ENCODE results near the gene CYGB.

- TF ChIP-seq, protein P1, sequence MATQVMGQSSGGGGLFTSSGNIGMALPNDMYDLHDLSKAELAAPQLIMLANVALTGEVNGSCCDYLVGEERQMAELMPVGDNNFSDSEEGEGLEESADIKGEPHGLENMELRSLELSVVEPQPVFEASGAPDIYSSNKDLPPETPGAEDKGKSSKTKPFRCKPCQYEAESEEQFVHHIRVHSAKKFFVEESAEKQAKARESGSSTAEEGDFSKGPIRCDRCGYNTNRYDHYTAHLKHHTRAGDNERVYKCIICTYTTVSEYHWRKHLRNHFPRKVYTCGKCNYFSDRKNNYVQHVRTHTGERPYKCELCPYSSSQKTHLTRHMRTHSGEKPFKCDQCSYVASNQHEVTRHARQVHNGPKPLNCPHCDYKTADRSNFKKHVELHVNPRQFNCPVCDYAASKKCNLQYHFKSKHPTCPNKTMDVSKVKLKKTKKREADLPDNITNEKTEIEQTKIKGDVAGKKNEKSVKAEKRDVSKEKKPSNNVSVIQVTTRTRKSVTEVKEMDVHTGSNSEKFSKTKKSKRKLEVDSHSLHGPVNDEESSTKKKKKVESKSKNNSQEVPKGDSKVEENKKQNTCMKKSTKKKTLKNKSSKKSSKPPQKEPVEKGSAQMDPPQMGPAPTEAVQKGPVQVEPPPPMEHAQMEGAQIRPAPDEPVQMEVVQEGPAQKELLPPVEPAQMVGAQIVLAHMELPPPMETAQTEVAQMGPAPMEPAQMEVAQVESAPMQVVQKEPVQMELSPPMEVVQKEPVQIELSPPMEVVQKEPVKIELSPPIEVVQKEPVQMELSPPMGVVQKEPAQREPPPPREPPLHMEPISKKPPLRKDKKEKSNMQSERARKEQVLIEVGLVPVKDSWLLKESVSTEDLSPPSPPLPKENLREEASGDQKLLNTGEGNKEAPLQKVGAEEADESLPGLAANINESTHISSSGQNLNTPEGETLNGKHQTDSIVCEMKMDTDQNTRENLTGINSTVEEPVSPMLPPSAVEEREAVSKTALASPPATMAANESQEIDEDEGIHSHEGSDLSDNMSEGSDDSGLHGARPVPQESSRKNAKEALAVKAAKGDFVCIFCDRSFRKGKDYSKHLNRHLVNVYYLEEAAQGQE (IDR thresholded peaks at IDR 0.05; ENCODE audit: low read depth): no peak
- TF ChIP-seq TAF1 (IDR thresholded peaks at IDR 0.05; ENCODE audit: low read depth): no peak
- no peak for TF ChIP-seq EP300 (IDR thresholded peaks at IDR 0.05; ENCODE audit: borderline replicate concordance)
- no peak for TF ChIP-seq CEBPB (IDR thresholded peaks at IDR 0.05)
- TF ChIP-seq YY1 (IDR thresholded peaks at IDR 0.05; ENCODE audit: low read depth): no peak
- no peak for TF ChIP-seq TEAD4 (IDR thresholded peaks at IDR 0.05)
- no peak for TF ChIP-seq RAD21 (IDR thresholded peaks at IDR 0.05; ENCODE audit: low read depth)
- no peak for TF ChIP-seq MAX (IDR thresholded peaks at IDR 0.05)
- TF ChIP-seq USF1 (IDR thresholded peaks at IDR 0.05): no peak
These were observed 34.8 kb upstream of the CYGB start for GRCh38 chr17:76572201-76572910.
